Left lobe of liver (tissue), 2 donors: ENCODE measurements around the gene PDZD4. TPM values are rescaled to one million over a fixed set of nuclear protein-coding genes. Genes with fewer than 3 reads are reported as not detected.
"Not testable (repeated sequence)": the region's sequence is repeated elsewhere in the genome, so short reads cannot be mapped to it uniquely, and the experiment has no call there.

Experiments
- ATAC-seq: fragments of 200-7000 bp; cut with Tn5 transposase; one replicate; pipeline ENCODE4 v1.9.1; 2020; ENCODE audit warnings: mild to moderate bottlenecking, moderate library complexity
- DNase-seq: peaks from one replicate; pipeline ENCODE4 v3.0.0-alpha.2; 2020; ENCODE audit warnings: low spot score
- total RNA-seq: library from RNA; stranded (reverse); gene quantifications from one replicate; pipeline ENCODE4 v1.2.1, GENCODE V29; 2021
- donor health status: DM: no; HTN: no; CAD: no; lungs with moderate emphysema.
- donor health status: DM: no; HTN: yes; CAD: no.

Gene PDZD4
- total RNA-seq, 1 donor from 2014 or later, result 0.91 TPM

DNA sequence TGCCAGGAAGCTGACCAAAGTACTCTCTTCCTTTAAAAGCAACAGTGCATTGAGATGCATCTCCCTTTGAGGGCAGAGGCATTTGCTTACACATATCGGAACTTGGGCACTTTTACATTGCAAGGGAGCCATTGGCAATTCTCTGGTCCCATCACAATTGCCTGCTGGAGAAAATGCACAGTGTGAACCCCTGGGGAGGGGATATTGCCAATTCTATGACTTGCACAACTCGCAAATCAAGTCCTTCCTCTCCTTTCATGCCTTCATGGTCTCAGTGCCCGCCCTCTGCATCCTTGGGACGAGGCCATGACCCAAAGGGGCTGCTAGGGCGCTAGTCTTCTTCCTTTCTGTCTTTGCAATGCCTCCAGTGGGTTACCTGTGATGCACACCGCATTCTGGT is 14.9 kb upstream of the PDZD4 start:
- ATAC-seq (no peak), DNase-seq (no peak)

- ATAC-seq (no peak), DNase-seq (no peak)
These were observed 14.3 kb upstream of the PDZD4 start for GRCh38 chrX:153844509-153845082.

DNA sequence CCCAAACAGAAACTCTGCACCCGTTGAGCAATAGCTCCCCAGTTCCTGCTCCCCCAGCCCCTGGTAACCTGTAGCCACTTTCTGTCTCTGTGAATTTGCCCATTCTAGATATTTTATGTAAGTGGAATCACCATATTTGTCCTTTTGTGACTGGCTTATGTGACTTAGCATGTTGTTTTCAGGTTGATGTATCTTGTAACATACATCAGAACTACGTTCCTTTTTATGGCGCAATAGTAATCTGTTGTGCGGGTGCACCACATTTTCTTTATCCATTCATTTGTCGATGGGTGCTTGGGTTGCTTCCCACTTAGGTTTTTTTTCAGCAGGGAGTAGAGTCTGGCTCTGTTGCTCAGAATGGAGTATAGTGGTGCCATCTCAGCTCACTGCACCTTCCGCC is 6.6 kb upstream of the PDZD4 start:
- no peak for DNase-seq
- no peak for ATAC-seq

DNA sequence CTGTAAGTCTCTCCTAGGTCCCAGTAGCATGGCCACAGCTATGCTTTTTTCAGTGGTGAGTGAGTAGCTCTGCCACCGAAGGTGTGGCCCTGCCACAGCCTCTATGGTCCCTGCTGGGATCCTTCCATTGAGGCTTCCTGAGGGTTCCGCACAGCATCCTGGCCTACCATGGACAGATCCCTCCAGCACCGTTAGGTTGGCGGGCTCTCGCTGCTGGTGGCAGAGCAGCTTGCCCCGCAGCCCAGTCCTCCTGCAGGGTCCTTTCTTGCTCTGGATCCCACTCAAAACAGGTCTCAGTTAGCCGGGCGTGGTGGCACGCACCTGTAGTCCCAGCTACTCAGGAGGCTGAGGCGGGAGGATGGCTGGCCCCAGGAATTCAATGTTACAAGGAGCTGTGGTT is 2.4 kb upstream of the PDZD4 start:
- ATAC-seq (no peak), DNase-seq (no peak)

DNA sequence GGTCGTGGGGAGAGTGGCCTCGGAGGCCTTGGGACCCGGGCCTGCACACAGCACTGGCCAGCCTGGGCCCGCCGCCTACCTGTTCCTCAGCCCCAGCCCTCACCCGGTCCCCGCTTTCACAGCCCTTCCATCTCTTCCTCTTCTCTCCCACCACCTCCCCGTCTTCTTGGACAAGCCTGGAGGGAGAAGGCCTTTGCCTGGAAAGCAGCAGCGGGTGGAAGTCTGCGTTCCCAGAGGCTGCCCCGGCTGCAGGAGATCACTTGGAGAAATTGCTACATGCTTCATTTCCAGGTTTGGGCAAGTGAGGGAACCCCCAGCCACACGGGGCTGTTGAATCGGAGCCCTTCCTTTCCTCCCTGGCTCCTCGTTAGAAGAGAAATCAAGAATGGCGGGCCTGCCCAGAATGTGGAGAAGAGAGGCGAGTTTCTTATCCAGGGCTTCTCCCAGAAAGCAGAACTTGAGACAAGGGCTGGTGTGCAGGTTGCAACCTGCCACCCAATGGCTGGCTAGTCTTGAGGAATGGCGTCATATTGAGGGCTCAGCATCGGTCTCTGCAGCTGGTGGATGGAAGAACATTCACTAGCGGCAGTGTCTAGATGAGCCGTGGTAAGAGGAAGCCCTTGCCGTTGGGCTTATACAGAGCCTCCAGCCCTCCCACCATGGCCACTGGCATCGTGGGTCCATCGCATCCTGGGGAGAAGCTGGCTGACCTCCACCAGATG is 1.2 kb upstream of the PDZD4 start:
- ATAC-seq (no peak), DNase-seq (no peak)

GRCh38 chrX:153830640-153831428 is 490 bp upstream of the PDZD4 start:
- ATAC-seq (no peak), DNase-seq (no peak)

DNA sequence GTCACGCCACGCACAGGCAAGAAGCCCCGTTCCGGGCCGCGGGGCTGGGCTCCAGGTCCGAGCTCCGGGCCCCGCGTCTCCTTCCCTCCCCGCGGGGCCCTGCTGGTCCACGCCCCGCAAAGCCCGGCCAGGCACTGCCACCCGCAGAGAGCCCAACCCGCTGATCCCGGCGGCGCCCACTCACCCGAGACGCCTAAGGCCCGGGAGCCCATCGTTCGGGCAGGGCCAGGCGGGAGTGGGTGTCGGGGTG is 870 bp downstream of the PDZD4 start:
- ATAC-seq (no peak), DNase-seq (no peak)

- ATAC-seq, result no peak
- no peak for DNase-seq
These were observed 1.4 kb downstream of the PDZD4 start for GRCh38 chrX:153828723-153829548.

GRCh38 chrX:153828308-153828707 is 2.0 kb downstream of the PDZD4 start:
- ATAC-seq (no peak), DNase-seq (no peak)

GRCh38 chrX:153827903-153828302 is 2.4 kb downstream of the PDZD4 start:
- ATAC-seq (no peak), DNase-seq (no peak)

- ATAC-seq (no peak), DNase-seq (no peak)
These were observed 3.3 kb downstream of the PDZD4 start for GRCh38 chrX:153827016-153827415.

DNA sequence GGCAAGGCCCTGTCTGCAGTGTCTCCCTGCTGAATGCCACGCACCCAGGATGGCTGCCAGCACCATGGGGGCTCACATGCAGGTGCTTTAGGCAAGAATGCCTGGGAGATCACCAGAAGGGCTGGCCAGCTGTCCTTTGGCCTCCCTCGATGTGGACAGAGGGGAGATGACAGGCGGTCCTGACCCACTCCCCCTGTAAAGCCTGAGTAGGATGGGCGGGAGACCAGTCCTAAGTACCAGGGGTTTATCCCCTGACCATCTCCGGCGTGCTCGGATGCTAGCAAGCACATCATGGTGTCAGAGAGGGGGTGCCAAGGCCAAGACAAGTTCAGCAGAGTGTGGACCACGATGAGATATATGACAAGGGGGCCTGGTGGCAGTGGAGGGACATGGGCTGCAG is 5.3 kb downstream of the PDZD4 start:
- ATAC-seq (no peak), DNase-seq (no peak)

DNA sequence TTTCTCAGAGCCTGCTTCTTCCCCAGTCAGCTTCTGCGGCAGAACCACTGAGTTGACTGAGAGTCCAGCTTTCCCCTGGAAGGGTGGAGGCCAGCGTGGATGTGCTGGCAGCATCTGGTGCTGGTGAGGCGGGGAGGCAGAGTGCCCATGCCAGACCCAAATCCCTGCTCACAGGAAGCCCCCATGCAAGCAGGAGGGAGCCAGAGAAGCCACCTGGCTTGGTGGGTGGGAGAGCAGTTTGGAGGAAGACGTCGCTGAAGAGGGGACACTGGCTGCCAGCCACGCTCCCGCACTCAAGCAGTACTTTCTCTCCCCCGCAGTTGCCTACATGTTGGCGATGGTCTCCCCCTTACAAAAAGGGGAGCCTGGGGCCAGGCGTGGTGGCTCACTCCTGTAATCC is 6.0 kb downstream of the PDZD4 start:
- no peak for DNase-seq
- no peak for ATAC-seq

DNA sequence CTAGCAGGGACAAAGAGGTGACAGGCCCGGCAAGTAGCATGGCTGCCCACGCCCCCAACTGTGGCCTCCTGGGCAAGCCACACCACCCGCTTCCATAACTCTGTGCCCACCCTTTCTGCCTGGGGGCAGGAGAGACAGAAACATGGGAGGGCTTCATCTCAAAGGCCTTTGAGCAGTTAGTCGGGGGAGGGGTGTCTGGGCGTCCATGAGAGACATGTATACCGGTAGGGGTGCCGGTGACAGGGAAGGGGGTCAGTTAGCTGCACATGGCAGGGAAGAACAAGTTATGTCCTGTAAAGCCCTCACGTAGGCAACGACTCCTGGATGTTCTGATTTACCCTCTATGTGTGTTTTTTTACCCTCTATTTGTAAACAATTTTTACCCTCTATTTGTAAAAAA is 9.3 kb downstream of the PDZD4 start:
- ATAC-seq (no peak), DNase-seq (no peak)

DNA sequence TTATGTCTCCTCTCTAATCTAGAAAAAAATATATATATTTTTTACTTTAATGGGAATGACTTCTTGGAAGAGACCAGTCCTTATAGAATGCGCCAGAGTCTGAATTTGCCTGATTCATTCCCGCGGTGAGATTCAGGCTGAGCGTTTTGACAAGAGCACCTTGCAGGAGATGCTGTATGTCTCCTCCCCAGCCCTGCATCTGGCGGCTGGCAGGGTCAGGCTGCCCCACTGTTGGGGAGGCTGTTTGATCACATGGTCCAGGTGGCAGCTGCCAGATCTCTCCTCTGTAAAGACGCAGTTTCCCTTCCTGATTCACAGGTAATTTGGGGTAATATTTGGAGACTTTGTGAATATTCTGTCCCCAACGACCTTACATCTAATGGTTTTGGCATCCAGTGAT is 9.7 kb downstream of the PDZD4 start:
- DNase-seq (no peak), ATAC-seq (no peak)

DNA sequence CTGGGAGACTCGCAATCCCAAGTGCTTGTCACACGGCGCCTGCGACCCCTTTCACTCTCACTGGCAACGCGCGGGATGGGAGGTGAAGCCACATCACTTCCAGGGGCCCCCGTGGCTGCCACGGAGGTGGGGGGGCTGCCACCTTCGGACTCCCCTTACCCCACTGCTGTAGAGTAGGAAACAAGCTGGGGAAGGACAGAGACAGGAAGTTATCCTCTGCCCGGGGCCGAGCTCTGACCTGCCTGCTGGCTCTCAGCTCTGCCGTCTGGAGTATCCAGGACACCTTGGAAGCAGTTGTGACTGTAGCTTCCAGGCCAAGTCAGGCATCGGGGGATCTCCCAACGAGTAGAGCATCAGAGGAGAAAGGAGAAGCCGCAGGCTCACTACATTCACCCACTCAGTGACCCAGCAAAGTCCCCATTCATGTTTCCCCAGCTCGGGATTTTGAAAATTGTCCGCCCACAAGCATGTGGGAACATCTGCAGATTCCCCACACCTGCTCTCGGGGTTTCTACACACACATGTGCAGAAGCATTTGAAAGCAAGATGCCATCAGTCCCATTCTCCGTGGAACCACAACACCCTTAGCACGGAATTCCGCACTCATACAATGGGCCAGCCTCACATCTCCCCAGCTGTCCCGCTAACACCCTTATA is 10.8 kb downstream of the PDZD4 start:
- ATAC-seq (peak; percentile 16), DNase-seq (no peak)

DNA sequence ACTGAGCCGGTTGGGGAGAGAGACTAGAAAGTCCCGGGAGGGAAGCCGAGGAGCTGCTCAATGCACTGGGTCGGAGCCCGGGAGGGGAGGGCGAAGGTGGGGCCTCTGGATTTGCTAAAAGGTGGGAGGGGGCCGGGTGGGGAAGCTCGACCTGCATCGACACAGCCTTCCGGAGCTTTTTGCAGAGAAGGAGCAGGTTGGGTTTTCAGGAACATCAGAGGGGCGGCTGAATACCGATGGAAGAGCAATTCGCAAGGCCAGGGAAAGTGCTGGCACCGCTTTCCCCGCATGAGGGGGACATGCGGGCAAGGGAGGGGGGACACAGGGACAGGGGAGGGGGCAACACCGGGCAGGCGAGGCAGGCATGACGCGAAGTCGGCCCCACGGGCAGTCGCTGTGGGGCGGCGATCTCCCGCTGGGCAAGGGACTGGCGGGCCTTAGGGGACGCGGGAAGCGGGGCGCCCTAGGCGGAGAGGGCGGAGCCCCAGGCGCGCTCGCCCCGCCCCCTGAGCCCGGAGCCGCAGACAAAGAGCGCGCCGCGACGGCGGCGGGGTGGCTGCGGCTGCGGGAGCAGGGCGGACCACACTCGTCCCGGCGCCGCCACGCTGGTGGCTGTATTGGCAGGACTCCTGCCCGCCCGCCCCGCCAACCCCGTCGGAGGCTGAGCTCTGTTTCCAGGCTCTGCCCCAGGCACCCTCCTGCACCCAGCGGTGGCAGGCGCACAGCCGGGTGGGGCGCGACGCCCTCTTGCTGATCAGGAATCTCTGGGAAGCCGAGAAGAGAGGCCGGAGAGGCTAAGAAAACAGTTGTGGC is 11.6 kb downstream of the PDZD4 start:
- ATAC-seq, result peak; percentile 79
- no peak for DNase-seq

- ATAC-seq, result not testable (repeated sequence)
These were observed 12.3 kb downstream of the PDZD4 start for GRCh38 chrX:153818064-153818463.

DNA sequence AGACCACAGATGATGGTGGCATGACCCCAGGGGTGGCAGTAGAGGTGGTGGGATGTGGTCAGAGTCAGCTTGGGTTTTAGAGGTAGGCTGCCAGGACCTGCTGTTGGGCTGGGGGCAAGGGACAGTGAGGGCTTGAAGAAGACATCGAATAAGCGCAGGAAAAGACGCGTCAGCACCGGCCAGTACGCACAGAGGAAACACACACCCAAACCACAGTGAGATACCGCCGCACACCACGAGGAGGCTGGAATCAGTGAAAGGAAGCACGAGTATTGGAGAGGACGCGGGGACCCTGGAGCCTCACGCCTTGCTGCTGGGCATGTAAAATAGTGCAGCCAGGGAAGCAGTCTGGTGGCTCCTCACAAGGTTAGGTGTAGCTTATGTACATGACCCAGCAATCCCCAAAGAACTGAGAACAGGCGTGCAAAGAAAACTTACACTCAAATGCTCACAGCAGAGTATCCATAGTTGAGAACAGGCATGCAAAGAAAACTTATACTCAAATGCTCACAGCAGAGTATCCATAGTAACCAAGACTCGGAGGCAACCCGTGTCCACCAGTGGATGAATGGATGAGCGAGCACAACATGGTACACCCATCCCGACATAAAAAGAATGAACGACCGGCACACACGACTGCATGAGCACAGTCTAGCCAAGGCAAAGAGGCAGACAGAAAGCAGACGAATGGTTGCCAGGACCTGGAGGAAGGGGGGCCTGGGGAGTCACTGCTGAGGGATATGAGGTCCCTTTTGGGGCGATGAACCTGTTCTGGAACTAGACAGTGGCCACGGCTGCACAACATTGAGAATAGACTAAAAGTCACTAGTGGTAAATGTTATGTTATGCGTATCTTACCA is 13.3 kb downstream of the PDZD4 start:
- peak; percentile 34 for ATAC-seq
- no peak for DNase-seq

More at GRCh38 chrX:153818064-153818463, 12.3 kb downstream of the PDZD4 start:
- not testable (repeated sequence) for DNase-seq
